ENCODE measurements around the gene ARL5A. TPM values are rescaled to one million over a fixed set of nuclear protein-coding genes. Genes with fewer than 3 reads are reported as not detected.

Gene ARL5A
- total RNA-seq, 1 donor from 2014 or later = 63.2 TPM

DNA sequence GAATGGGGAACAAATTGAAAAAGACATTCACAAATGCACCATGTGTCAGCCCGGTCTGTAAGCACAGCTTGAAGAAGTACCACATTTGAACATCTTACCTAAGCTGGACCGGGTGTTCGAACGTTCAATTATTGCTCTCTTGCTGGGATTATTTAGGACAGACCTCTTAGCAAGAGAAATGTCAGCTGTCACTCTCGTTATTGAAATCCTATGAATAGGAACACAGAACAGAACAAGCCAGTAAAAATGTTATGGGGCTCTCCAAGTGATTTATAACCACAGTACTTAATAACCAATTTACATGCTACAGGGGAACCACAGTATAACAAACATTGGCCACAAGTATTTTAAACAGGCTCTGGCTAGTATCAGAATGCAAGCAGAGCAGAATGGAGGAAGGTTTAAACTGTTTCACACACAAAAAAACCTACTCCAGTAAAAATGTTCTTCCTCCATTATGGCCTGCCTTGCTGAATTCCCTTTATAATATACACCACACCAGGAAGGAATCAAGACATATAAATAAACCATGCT is 32.5 kb upstream of the ARL5A start:
- no peaks in the 10 kb centered on the region for H3K4me1 Mint-ChIP-seq
- no peak overlapping the region for H3K4me3 Mint-ChIP-seq
- DNase-seq (ENCODE audit: low read depth, low spot score) = no peak
- no peak overlapping the region for H3K27ac Mint-ChIP-seq (ENCODE audit: unreplicated experiment)
- no peaks in the 10 kb centered on the region for H3K36me3 Mint-ChIP-seq (ENCODE audit: low read depth)
- no peaks in the 10 kb centered on the region for H3K27me3 Mint-ChIP-seq (ENCODE audit: low read depth)
- no peak for TF ChIP-seq CTCF (conservative IDR thresholded peaks at IDR 0.05)
- no peaks in the 10 kb centered on the region for H3K9me3 Mint-ChIP-seq

- DNase-seq (ENCODE audit: low read depth, low spot score) = no peak
- Mint-ChIP-seq H3K27ac (ENCODE audit: unreplicated experiment) (no peak overlapping the region), H3K27me3 (ENCODE audit: low read depth) (no peaks in the 10 kb centered on the region), H3K36me3 (ENCODE audit: low read depth) (no peaks in the 10 kb centered on the region), H3K4me1 (no peaks in the 10 kb centered on the region), H3K4me3 (no peak overlapping the region), H3K9me3 (no peaks in the 10 kb centered on the region)
- TF ChIP-seq CTCF (conservative IDR thresholded peaks at IDR 0.05) = no peak
Measured at GRCh38 chr2:151860210-151860609, 32.0 kb upstream of the ARL5A start.

GRCh38 chr2:151857650-151858049 is 29.4 kb upstream of the ARL5A start:
- Mint-ChIP-seq H3K36me3 (ENCODE audit: low read depth) (no peaks in the 10 kb centered on the region), H3K4me3 (no peak overlapping the region), H3K9me3 (no peaks in the 10 kb centered on the region), H3K4me1 (peaks cover 6% of the 10 kb centered on the region), H3K27ac (ENCODE audit: unreplicated experiment) (no peak overlapping the region), H3K27me3 (ENCODE audit: low read depth) (no peaks in the 10 kb centered on the region)
- DNase-seq (ENCODE audit: low read depth, low spot score) = no peak
- no peak for TF ChIP-seq CTCF (conservative IDR thresholded peaks at IDR 0.05)

- Mint-ChIP-seq H3K36me3 (ENCODE audit: low read depth) (no peaks in the 10 kb centered on the region), H3K27ac (ENCODE audit: unreplicated experiment) (no peak overlapping the region), H3K4me3 (no peak overlapping the region), H3K27me3 (ENCODE audit: low read depth) (no peaks in the 10 kb centered on the region), H3K4me1 (peaks cover 10% of the 10 kb centered on the region), H3K9me3 (no peaks in the 10 kb centered on the region)
- DNase-seq (ENCODE audit: low read depth, low spot score) = no peak
- TF ChIP-seq CTCF (conservative IDR thresholded peaks at IDR 0.05) = no peak
Measured at GRCh38 chr2:151855111-151855510, 26.9 kb upstream of the ARL5A start.

DNA sequence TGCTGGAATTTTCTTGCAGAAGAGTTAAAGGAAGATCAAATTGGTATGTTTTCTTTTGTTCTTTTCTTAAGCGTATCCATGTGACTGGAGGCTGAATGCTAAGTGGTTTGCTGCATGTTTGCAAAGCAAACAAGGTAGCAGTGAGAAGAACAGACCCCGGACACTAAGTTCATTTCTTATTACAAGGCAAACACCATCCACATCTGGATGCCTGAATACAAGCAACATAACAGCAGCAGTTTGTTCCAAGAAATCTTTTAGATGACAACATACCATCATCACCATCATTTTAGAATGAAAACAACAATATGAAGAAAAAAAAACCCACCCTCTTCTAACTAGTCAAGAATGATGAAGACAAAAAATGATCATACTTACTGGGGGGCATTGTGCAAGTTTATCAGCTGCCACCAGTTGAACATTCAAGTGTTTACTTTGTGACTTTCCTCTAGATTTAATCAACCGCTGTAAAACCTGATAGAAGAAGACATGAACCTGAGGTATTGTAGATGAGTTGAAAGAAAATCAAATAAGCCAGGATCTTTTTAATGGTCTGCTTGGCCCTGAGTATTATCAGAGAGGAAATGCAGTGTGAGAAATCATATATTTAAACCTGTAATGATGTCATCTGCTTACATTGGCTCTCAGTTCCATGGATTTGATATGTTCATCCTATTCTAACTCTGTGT is 25.0 kb upstream of the ARL5A start:
- no peak for DNase-seq (ENCODE audit: low read depth, low spot score)
- no peaks in the 10 kb centered on the region for H3K9me3 Mint-ChIP-seq
- peaks cover 10% of the 10 kb centered on the region for H3K4me1 Mint-ChIP-seq
- no peaks in the 10 kb centered on the region for H3K36me3 Mint-ChIP-seq (ENCODE audit: low read depth)
- no peak overlapping the region for H3K27ac Mint-ChIP-seq (ENCODE audit: unreplicated experiment)
- H3K4me3 Mint-ChIP-seq = no peak overlapping the region
- no peak for TF ChIP-seq CTCF (conservative IDR thresholded peaks at IDR 0.05)
- H3K27me3 Mint-ChIP-seq (ENCODE audit: low read depth) = no peaks in the 10 kb centered on the region
